ENCODE data around the gene SHISA8. TPM values are rescaled to one million over a fixed set of nuclear protein-coding genes. Genes with fewer than 3 reads are reported as not detected.
A peak's percentile ranks its signal among the peaks of the same experiment; 100 is the strongest.

The SHISA8 gene
- total and polyA plus RNA-seq, 2 of the 13 experiments (the other 11 are each of a cell fraction or from before 2014, with no cell fraction given), result not detected

GRCh38 chr22:41947424-41948080, 32.7 kb upstream of the SHISA8 start (continued):
- TF ChIP-seq ZNF646 (CRISPR knock-in tag; IDR thresholded peaks at IDR 0.05), result no peak
- no peak for TF ChIP-seq TSC22D2 (CRISPR knock-in tag; IDR thresholded peaks at IDR 0.05; ENCODE audit: borderline replicate concordance)
- no peak for TF ChIP-seq SALL2 (CRISPR knock-in tag; IDR thresholded peaks at IDR 0.05)
- no peak for TF ChIP-seq ZNF678 (CRISPR knock-in tag; IDR thresholded peaks at IDR 0.05)
- no peak for TF ChIP-seq THRA (CRISPR knock-in tag; IDR thresholded peaks at IDR 0.05; ENCODE audit: borderline replicate concordance)
- no peak for TF ChIP-seq ZMAT5 (CRISPR knock-in tag; IDR thresholded peaks at IDR 0.05; ENCODE audit: borderline replicate concordance, low read depth)
- no peak for TF ChIP-seq SNRNP70 (IDR thresholded peaks at IDR 0.05; ENCODE audit: low read depth, low read length)
- 0 out of 2 replicates have a peak, but pooled peaks have one; percentile 44 for TF ChIP-seq GLMP (CRISPR knock-in tag; IDR thresholded peaks at IDR 0.05; ENCODE audit: borderline replicate concordance)
- no peak for TF ChIP-seq ZSCAN20 (CRISPR knock-in tag; IDR thresholded peaks at IDR 0.05; ENCODE audit: borderline replicate concordance)
- TF ChIP-seq PAF1 (CRISPR knock-in tag; IDR thresholded peaks at IDR 0.05), result no peak
- TF ChIP-seq RFXANK (CRISPR knock-in tag; IDR thresholded peaks at IDR 0.05), result no peak
- TF ChIP-seq ZNF3 (CRISPR knock-in tag; IDR thresholded peaks at IDR 0.05), result no peak; the same call in 1 of the 2 replicates
- 0 out of 2 replicates have a peak, but pooled peaks have one; percentile 12 for TF ChIP-seq PHF20 (CRISPR knock-in tag; IDR thresholded peaks at IDR 0.05)
- no peak for TF ChIP-seq SRSF9 (IDR thresholded peaks at IDR 0.05; ENCODE audit: borderline replicate concordance, insufficient read depth, low read depth, low read length, poor library complexity, severe bottlenecking)
- peak; percentile 94; the same call in 1 of the 2 replicates for TF ChIP-seq ZBTB38 (CRISPR knock-in tag; IDR thresholded peaks at IDR 0.05)
- TF ChIP-seq ZXDC (CRISPR knock-in tag; IDR thresholded peaks at IDR 0.05), result 0 out of 2 replicates have a peak, but pooled peaks have one; percentile 66

All from HepG2 (cell line).